Stimulated activated CD4-positive, alpha-beta T cell treated with anti-CD3 and anti-CD28 coated beads, Interleukin-1b, Interleukin-23, amount 100 ng/mL, for 24 hours (primary cell): ENCODE results near the gene ZMIZ1.

Experiments used
- DNase-seq, 4 experiments: peaks; one replicate each; pipeline ENCODE4 v3.0.0-alpha.2; 2020; ENCODE audit warnings: low read depth in 4 of 4, low spot score in 1 of 4

Gene ZMIZ1

GRCh38 chr10:79184657-79185056 lies 115.9 kb downstream of the ZMIZ1 start:
- no peak for DNase-seq

GRCh38 chr10:79185067-79185774 lies 116.5 kb downstream of the ZMIZ1 start:
- DNase-seq: no peak

DNA sequence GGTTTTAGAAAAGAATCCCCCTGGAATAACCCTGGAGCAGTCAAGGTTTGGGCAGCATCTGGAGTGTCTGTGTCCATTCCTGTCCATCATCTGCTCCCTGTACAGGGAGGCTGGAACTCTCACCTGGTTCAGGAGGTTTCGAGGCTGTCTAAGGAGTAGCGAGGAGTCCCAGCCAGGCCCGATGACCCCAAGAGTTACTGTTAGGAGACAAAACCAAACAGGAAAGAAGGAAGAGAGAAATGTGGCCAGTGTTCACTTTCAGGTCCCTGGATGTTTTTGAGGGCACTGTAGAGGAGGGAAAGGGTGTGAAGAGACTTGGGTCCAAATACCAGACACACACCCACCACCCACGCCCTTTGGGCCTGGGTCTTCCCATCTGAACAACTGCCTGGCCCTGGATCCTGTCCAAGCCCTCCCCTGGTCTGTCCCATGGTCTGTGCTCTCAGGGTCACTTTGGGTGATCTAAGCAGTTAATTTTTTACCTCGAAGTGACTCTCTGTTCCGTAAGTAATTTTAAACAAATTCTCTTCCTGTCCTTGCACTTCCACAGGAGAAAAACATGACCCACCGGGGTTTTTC lies 117.1 kb downstream of the ZMIZ1 start:
- DNase-seq: no peak

- DNase-seq: no peak
Measured at GRCh38 chr10:79186486-79187120, 117.8 kb downstream of the ZMIZ1 start.

- no peak for DNase-seq
Measured at GRCh38 chr10:79187121-79187940, 118.6 kb downstream of the ZMIZ1 start.

- DNase-seq: no peak
Measured at GRCh38 chr10:79188154-79188965, 119.6 kb downstream of the ZMIZ1 start.

GRCh38 chr10:79189181-79189580 lies 120.4 kb downstream of the ZMIZ1 start:
- no peak for DNase-seq

DNA sequence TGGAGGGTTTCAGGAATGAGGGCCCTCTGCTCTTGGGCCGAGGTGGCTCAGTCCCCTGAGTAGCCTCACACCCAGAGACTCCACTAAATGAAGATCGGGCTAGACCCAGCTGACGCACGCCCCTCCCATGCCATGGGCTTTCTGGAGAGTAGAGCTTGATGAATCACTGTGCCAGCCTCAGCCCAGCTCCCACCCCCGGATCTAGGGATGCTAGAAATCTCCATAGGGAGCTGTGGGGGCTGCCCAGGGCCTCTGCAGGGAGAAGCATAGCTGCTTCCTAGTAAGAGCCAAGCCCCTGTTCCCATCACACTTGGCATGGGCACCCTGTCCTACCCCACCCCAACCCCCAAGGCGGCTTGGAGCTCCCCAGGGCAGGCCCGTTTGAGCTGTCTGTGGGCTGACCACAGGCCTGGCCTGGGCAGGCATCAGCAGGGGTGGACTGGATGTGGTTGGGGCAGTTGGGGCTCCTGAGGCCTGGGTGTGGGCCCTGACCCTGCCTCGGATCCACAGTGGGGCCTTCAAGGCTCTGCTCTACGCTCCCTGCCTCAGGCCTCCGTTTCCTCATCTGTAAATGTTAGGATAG lies 121.2 kb downstream of the ZMIZ1 start:
- no peak for DNase-seq

GRCh38 chr10:79190740-79191261 lies 122.0 kb downstream of the ZMIZ1 start:
- no peak for DNase-seq

- DNase-seq: no peak
Measured at GRCh38 chr10:79191951-79192676, 123.3 kb downstream of the ZMIZ1 start.

DNA sequence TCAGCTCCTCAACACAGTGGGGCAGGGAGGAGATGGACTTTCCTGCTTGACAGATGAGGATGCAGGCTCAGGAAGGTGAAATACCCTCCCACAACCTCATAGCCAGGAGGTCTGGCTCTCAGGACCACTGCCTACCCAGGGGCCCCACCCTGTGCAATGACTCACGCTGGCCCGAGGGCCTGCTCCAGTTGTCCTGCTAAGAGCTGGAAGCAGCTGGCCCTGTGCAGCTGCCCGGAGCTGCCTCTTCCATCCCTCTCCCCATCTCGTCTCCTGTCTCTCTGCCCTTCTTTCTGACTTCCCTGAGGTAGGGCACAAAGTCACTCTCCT lies 123.9 kb downstream of the ZMIZ1 start:
- no peak for DNase-seq

GRCh38 chr10:79193694-79194382 lies 125.1 kb downstream of the ZMIZ1 start:
- DNase-seq: no peak

GRCh38 chr10:79195091-79195923 lies 126.5 kb downstream of the ZMIZ1 start:
- DNase-seq: peak; percentile 57 to 68 (median 62)

DNA sequence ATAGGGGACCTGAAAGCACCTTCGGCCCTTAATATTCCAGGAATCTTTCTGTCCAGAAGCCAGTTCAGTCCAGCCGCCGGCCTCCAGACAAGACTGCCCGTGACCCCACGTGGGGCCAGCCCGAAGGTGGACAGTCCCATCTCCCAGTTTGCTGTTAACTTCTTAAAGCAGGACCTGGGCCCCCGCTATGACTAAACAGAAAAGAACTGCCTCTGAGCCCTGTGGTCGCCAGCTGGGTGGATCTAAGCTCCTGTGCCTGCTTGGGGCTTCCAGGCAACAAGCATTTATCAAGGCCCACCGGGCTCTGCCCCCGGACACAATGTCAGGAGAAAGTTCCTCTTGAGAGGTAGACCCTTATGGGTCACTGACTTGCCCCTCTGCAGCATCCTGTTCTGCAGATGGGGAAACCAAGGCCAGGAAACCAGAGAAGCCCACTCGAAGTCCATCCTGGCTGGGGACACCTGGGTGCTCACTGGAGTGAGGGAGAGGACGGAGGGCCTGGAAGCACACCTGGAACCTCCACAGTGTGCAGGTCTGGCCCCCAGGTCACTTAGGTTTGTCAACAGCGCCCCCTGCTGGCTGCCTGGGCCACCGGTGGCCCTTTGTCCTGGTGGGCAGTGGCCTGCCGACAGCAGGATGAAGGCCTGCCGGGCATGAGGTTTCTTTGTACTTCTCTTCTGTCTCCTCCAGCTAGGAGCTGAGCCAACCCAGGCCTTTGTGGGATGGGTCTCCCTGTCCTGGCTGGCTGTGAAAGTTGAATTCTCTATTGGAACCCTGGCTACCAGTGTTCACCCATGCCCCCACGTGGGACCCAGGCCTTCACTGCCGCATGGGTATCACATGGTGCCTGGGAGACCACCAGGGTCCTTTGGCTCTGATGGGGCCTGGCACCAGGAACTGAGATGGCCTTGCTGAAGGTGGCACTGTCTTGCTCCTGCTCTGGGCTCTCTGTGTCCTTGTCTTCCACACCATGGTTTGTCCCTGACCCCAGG lies 128.0 kb downstream of the ZMIZ1 start:
- DNase-seq: peak; percentile 60 to 80 (median 64)

GRCh38 chr10:79197558-79197957 lies 128.8 kb downstream of the ZMIZ1 start:
- DNase-seq: no peak

DNA sequence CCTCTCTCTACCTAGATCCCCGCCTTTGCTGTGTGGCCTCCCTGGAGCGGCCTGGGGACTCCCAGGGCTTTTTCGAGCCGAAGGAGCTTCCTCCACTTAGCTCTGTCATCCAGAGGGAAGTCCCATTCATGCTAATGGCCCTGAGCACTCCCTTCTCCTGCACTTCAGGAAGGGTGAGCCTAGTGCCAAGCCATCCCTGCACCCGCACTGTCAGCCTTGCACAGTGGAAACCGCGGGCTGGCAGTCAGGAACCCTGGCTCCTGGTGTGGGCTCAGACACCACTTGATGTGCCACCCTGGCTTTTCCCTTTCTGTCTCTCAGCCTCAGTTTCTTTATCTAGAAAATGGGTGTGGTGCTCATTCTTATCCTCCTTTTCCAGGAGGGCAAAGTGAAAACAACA lies 131.6 kb downstream of the ZMIZ1 start:
- no peak for DNase-seq

GRCh38 chr10:79201706-79202105 lies 132.9 kb downstream of the ZMIZ1 start:
- no peak for DNase-seq
